DMS 273 treated with DMSO at 0.1 percent for 48 hours (cell line): ENCODE measurements around the gene RND3.

Experiments
- DNase-seq: peaks from one replicate; lab custom pipeline; 2025; lab: John Stamatoyannopoulos, UW

RND3 gene

DNA sequence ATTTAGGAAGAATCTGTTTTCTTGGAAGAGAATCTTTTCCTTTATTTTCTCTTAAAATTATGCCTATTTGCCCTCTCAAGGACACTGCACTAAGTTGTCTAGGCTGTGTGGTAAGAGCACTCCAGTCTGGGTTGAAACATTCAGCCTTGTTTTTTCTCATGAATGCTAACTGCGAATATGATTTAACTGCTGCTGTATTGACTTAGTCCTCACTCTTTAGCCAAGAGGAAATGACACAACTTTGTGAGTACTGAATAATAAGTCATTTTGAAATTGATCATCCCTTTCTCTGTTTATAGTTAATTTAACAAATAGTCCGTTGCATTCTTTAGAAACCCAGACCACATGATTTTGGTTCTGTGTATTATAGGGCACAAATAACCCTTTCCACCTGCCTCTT, 4.5 kb upstream of the RND3 start:
- DNase-seq, result no peak

DNA sequence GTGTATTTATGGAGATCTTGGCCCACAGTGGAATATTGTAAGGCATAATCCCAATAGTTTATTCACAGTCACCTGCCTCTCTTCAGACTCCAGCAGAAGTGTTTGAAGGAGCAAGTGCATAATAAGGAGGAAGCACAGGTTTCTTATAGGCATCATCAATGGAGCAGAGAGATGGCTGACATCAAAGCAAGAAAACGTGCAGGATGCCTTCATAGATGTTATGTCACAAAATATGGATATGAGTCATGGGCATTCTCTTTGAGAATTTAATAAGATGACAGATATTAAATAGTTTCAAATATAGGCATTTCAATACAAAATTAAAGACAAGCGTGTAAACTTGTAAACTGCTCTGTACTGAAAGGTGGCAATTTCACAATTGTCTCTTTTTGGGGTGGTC, 4.0 kb upstream of the RND3 start:
- DNase-seq, result no peak

DNA sequence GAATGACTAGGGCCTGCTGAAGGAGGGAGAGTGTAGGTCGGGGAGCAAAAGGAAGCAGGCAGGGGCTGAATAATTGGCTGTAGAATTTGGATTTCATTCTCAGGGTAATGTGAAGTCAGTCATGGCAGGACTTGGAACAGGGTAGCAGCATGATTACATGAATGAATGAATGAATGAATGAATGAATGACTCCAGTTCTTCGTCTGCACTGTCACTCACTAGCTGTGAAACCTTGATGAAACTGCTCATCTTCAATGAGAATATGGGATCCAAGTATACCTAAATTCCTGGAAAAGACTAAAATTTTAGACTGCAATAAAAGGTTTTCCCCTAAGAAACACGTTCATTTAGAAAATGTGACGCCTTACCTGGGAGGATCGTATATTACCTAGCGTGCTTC, 3.0 kb upstream of the RND3 start:
- DNase-seq, result no peak

DNA sequence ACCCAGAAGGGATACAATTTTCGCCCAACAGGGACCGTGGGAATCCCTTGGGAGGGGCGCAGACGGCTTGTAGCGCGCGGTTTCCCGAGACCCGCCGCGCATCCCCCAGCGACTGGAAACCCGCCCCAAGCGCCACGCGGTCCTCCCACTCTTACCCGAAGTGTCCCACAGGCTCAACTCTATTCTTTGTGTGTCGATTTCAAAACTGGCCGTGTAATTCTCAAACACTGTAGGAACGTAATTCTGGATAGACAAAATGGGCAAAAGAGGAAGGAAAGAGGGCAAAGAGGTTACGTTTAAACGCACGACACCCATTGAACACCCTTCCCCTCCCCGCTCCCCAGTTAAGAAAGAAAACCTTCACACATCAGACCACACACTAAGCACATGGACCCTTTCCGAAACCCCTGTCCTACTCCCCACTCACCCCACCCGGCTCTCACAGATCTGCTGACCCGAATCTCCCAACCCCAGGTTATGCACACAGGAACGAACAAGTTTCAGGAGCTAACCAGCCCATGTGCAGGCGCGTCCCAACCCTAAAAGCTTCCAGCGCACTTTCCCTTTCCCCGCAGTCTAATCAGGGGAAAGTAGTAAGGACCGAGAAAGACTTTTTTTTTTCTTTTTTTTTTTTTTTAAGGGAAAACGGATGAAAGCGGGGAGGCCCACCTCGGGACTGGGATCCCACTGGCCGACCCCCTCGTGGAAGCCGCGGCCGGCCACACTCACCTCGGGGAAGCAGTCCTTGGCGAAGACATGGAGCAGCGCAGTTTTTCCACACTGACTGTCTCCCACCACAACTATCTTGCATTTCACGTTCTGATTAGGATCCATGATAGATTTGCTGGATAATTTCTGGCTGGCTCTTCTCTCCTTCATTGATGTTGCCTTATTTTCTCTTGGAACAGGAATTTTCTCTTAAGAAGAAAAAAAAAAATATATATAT, 655 bp downstream of the RND3 start:
- DNase-seq, result no peak

DNA sequence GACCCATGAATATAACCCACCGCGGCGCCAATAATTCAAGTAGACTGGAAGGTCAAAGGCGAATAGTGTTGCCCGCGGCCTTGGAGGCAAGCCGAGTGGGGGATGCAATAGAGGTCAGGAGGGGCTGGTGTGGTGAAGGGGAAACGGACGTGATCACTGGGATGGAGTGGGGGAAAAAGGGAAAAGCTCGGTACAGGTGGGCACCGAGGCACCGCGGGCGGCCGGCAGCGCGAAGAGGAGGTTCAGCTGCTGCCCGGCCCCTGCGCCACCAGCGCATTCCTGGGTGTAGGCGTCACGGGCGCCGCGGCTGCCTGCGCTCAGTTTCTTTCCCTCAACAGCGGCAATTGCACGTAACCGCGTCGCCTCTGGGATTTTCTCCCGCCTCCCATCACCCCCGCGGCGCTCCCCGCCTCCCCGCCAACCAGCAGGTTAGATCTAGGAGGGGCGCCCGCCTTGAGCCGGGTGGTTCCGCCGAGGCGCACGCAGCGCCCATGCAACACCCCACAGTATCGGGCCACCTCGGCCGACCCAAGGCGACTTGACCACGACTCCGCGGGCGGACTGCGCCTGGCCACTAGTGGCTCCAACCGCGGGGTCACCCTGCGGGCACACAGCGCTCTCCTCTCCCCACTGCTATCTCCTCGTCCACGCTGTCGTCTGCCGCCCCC, 1.5 kb downstream of the RND3 start:
- no peak for DNase-seq

DNA sequence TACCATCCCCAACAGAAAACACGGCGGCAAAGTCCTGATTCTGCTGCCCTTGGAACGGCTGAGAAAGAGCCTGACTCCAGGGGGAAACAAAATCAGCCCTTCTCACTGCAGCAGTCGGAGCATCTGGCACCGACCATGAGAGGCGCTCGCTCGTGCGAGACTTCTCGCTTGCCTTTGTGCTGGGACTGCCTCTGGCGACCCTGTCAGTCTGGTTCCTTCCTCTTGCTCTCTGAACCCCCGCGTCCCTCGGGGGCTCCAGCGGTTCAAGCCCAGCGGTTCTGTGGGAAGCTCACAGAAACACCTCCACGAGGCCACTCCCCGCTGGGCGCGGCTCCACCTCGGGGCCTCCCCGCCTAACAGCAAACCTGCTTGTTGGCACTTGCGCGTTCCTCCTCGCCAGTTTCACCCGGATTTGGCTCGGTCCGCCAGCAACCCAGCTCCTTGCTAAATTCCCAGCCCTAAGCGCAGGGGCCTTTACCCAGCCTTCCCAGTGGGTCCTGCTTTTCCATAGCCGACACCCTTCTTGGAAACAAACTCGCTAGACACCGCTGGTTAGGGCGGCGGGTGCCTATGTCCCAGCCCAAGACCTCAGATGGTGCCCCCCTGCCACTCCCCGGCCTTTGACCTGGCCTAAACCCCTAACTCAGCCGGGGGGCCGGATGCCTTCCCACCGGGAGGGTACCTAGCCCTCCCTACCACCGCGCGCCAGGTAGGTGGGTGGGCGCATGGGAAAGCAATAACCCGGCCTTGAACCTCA, 2.2 kb downstream of the RND3 start:
- peak; percentile 75 for DNase-seq

DNA sequence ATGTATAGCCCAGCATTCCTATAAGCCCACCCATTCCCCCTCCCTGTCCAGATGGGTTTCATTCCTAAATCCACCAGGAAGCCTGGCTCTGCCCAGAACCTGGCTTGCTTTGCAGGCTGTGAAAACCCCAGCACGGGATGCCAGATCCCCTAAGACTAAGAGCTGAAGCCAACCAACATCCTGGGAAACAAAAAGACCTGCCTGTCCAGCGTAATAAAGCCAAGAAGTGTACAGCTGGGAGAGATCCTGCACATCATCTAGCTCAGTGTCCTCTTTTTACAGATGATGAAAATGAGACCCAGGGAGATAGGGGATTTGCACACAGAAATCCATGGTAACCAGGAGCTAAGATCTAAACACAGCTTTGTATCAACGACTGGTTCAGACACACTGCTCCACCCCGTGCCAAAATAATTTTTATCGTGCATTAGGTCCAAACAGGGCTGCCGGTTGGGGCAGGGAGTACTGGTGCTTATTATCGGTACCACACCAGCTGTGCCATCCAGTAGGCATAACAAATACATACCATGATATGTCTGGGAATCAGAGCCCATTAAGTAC, 2.9 kb downstream of the RND3 start:
- DNase-seq, result no peak

DNA sequence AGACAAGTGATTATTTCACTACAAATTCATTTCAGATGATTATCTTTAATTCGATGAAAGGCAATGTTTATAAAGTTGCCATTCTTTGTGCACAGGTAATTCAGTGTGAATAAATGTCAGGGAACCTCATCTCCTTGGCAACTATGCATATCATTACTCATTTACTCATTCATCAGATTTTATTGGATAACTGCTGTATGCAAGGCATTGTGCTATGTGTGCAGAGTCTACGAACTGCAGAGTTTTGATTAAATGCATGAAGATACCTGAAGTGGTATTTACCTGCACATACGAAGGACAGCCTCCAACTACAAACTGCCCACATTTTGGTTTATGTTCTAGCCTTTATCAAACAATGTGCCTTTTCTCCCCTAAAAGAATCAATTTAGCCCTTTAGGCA, 3.5 kb downstream of the RND3 start:
- DNase-seq, result no peak

DNA sequence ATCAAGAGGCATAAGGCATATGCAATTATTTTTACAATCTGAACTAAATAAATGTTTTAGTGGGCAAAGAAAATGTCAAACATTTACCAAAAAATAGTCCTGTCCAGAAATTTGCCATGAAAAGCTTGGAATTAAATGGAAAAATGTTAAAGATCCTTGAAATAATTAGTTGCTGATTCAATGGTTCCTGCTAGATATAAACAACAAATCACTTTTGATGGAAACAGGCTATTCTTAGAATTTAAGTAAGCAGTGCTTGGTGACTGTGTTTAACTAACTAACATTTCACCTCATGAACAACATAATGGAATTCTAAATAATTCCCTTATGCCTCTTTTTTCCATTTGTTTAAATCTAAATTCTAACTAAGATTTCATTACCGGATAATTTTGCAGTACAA, 3.9 kb downstream of the RND3 start:
- DNase-seq, result no peak

DNA sequence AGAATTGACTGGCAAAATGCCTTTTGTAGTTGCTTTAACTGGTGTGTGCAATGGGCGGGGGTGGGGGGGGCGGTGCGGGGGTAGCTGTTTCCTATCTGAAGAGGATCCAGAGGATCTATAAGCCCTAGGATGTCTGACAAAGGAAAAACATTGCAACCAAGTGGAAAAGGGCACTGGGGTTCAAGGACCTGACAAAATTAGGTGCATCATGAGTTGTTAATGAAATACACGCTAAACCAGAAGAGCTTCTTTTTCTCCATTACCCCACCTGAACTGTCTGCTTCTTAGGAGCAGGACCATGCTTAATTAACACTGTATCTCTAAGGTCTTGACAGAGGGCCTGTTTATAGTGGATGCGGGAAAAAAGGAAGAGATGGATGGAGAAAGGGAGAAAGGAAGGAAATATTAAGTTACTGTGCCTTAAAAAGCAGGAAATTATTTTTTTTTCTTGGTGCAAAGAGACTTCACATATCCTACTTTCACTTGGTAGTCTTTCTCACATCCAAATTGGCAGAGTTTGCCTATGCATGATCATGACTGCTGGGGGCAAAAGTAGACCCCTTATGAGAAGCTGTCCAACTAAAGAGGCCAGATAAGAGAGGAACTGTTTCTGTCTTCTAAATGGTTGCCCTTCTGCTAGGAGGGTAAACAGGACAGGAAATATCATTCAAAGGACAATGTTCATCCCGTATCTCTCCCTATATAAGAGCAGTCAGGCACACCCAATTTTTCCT, 4.6 kb downstream of the RND3 start:
- DNase-seq, result no peak

DNA sequence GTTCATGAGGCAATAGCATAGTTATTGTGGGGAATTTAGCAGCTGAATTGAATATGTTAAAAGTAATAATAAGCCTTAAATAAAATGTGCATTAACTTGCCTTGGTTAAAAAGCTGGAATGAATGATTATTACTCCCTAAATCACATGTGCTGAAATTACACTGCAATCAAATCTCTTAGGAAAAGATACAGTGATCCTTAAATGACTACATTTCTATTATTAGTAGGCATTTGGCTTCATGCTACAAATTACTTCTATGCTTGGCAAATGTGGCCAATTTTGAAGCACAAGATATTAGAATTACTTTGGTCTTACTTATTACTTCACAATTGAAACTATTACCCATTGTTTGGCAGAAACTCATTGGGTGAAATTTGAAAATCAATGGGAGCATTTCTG, 5.4 kb downstream of the RND3 start:
- no peak for DNase-seq

DNA sequence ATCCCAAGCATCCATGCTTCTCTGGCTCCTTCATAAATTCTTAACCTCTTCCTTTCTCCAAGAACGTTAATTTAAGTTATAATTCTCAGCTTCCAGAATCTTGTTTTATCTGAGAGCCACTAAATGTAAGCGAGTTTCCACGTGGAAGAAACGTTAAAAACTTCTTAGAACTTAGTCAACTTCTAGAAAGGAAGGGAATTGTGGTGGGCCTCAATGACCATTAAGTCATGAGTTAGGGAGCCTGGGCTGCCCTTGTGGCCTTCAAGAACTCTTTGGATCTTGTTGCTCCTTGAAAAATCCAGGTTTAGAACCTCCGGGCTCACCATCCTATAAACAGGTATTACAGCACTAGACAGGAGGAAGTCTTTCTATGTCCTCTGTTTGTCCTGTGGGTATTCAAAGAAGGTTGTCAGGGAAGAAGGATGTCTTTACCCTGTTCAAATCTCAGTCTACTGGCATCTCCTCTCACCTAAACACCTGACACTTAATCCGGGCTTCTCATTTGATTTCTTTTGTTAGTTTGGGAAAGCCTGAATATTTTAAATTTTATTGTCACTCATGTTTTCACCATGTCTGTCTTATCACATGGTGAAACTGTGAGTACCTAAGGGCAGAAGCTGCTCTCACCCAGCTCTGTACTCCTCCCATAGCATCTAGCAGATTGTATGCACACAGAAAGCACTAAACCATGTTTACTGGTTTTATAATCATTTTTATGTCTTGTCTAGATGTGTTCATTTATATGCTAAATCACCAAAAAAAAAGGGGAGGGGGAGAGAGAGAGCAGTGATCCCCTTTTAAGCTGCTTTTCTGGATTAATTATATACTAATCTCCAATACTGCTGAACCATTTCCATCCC, 6.3 kb downstream of the RND3 start:
- no peak for DNase-seq

DNA sequence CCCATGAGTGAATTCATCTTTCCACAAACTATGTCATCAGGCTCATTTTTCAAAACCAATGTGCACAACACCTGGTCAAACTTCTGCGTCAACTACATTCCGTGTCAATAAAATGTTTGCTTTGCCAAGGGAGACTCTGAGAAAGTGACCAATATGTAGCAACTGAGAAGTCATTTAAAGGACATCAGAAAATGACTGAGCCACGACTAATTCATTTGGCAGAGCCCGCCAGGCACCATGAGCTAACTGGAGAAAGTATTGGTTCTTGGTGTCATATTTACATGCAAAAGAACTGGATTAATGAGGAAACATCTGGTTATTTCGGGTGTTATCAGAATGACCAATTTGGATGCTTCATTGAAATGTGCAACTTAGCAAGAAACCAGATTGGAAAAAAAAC, 7.2 kb downstream of the RND3 start:
- no peak for DNase-seq

DNA sequence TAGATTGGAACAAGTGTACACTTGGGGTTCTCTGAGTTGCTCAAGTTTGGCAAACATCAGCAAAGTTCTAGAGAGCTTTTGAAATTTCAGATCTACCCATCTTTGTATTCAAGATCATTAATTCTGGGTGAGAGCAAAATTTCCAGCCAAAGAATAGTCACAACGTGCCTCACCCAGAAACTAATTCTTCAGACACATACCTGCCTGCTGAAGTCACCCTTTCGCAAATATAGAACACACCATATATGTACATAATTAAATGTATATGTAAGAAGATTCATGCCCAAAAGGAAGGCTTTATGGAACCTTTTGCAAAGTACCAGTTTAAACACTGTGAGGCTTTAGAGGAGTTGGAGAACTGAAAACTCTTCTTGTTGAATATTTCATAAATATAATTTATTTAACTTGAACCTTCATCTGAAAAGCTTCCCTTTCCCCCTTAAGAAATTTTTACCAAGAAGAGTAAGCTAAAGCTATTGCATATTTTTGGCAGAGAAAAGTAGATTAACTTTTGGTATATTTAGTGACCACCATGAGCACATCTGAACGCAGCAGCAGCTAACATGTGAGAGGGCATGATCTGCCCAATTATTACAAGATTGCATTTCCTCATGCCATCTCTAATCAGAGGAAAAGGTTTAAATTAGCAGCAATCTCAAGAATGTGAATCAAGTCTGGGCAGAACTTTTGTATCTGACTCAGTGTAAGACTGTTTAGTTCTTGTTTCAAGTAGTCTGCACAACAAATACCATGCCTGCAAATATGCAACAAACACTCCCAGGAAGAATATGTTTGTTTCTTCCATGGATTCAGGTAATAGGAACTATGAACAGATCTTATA, 8.2 kb downstream of the RND3 start:
- DNase-seq, result no peak

DNA sequence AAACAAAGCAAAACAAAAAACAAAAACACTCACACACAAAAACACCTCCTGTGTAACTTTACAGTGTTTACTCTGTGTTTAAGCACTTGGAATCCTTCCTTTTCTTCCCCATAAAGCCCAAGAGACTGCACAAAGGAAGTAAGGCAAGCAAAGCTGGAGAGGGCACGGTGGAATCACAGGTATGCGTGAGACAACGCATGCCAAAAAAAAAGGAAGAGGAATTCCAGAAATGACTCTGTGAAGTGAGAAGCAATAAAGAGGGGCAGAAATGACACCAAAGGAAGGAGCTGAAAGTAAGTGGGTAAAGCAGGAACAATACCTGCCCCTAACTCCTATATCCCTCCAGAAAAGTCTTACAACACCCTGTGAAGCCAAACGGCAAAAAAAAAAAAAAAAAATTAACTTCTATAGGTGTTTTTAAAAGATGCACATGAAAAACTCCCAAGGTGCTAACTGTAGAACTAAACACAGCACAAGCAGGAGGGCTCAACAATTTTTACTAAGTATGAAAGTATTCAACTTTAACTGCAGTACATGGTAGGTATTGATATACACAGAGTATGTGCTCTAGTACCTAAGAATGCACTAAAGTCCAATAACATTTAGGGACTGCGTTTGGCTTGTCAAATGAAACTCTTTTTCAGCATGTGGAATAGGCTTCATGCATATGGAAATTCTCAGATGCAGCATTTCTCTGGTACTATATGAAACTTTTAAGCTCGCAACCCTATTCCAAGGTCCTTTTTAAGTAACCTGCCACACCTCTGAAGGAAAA, 9.1 kb downstream of the RND3 start:
- no peak for DNase-seq

DNA sequence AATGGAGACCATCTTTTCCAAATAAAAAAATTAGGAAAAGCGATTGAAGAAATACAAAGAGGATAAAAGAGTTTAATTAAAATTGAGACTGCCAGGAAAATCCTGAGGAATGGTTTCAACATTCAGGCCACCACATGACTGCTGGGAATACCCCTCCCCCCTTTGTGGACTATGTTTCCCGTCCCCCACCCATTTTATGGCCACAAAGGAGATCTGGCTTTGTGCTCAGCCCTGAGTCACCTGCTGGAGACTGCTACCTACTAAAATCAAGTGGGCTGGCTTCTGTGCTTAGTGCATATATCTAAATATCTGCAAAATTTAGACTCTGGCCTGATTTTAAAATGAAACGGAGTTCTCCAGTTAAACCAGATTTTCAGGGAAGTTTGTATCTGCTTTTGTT, 10.1 kb downstream of the RND3 start:
- DNase-seq, result no peak

DNA sequence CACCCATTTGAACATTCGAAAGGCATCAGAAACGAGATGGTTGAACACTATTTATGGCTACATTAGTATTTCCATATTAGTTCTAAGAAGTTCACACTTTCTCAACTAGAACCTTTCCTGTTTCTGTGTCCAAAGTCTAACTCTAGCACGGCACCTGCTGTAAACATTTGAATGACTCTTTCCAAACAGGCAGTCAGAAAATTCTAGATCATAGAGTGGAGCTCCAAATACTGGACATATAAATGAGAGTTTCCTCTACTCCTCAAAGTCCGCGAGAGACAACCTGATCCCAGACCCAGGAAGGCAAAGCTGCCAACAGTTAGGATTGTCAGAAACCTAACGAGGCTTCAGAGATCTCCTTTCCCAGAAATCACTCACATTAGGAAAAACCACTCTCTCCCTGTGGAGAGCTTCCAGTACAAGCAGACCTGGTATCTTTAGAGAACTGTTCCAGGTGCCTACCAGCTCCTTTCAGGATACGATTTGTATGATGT, 10.6 kb downstream of the RND3 start:
- no peak for DNase-seq

DNA sequence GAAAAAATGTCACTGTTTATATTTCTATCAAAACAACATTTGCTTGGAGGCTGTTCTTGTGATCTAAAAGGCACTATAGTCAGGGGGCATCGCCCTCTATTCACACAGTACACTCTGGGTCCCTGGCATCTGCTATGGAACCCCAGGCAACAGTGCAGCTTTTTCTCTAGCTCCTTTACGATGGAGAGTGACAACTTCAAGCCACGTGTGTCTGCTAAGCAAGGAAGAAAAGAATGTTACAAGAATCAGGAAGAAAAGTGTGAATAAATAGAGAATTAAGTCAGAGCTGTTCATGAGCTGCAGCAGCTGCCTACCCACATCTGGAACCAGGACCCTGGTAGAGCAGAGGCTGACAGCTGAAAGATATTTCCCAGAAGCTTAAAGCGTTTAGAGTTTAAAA, 11.2 kb downstream of the RND3 start:
- DNase-seq, result no peak
